Lung (tissue), 12 donors: ENCODE results near the gene COL4A5. TPM values are rescaled to one million over a fixed set of nuclear protein-coding genes. Genes with fewer than 3 reads are reported as not detected.

Experiments
- ATAC-seq: fragments of 200-7000 bp; cut with Tn5 transposase; one replicate; pipeline ENCODE4 v1.9.1; 2020; ENCODE audit warnings: moderate number of reproducible peaks; ENCODE audit not compliant: insufficient read depth, low FRiP score
- DNase-seq, 3 donors: peaks; one replicate each; pipeline ENCODE4 v3.0.0-alpha.2; 2013 to 2017
- H3K27ac ChIP-seq, 2 donors: one replicate each; pipeline ENCODE4 v1.5.1; 2013; ENCODE audit warnings: mild to moderate bottlenecking in 2 of 2, moderate library complexity in 2 of 2, control low read depth in 1 of 2, inconsistent platforms in 1 of 2, low read depth in 1 of 2, low read length in 1 of 2
- H3K27me3 ChIP-seq, 3 donors: one replicate each; pipeline ENCODE4 v1.5.1; 2013; ENCODE audit warnings: low read length in 2 of 3; ENCODE audit not compliant: control insufficient read depth in 3 of 3, insufficient read depth in 3 of 3
- H3K36me3 ChIP-seq, 4 donors: one replicate each; pipeline ENCODE4 v1.5.1; 2013; ENCODE audit warnings: low read length in 4 of 4, mild to moderate bottlenecking in 1 of 4, moderate library complexity in 1 of 4; ENCODE audit not compliant: control insufficient read depth in 4 of 4, insufficient read depth in 4 of 4
- H3K4me1 ChIP-seq, 5 donors: one replicate each; pipeline ENCODE4 v1.5.1; 2013; ENCODE audit warnings: low read length in 5 of 5, mild to moderate bottlenecking in 2 of 5, moderate library complexity in 1 of 5; ENCODE audit not compliant: control insufficient read depth in 5 of 5, insufficient read depth in 5 of 5
- H3K4me3 ChIP-seq: one replicate; pipeline ENCODE4 v1.5.1; 2013; ENCODE audit warnings: mild to moderate bottlenecking, control low read depth, moderate library complexity
- H3K9ac ChIP-seq, 2 donors: one replicate each; pipeline ENCODE4 v1.5.1; 2013; ENCODE audit warnings: low read length in 2 of 2, control low read depth in 1 of 2; ENCODE audit not compliant: insufficient read depth in 1 of 2
- H3K9me3 ChIP-seq, 4 donors: one replicate each; pipeline ENCODE4 v1.5.1; 2013; ENCODE audit warnings: low read length in 3 of 4, mild to moderate bottlenecking in 1 of 4, moderate library complexity in 1 of 4; ENCODE audit not compliant: control insufficient read depth in 4 of 4, insufficient read depth in 3 of 4
- CTCF ChIP-seq: IDR thresholded peaks from 2 replicates; pipeline ENCODE4 v1.5.1; 2012; ENCODE audit warnings: mild to moderate bottlenecking; ENCODE audit errors: control extremely low read depth, extremely low read depth
- WGBS, 2 donors: extraction: QIAGEN DNeasy Blood & Tissue Kit; methylation state at CpG; one replicate each; pipeline ENCODE4 v1.1.7; 2013; 5-methylcytosine and 5-hydroxymethylcytosine counted together
- polyA plus RNA-seq, 2 donors: library from polyadenylated mRNA; stranded (reverse); fragments of 200-250 nt; gene quantifications; one replicate each; pipeline ENCODE4 v1.2.1, GENCODE V29; 2013
- total RNA-seq, 2 donors: library from RNA; depleted of rRNA in 1 of 2; stranded (reverse); fragments of >200 nt in 1 of 2; gene quantifications; one replicate each; pipeline ENCODE4 v1.2.1, GENCODE V29; 2014 to 2021
- donor health status: control.
- donor health status: control.
- donor health status: Bipolar disorder and iron deficiency.
- donor health status: healthy.
- donor health status: DM: yes; HTN: yes; CAD: no.

COL4A5 gene
- total and polyA plus RNA-seq, 4 donors: 4.3 to 253 (median 16.4) TPM

- no peaks in the 10 kb centered on the region for H3K4me1 ChIP-seq
- H3K9ac ChIP-seq: no peak overlapping the region
- 57 to 96% methylated on average over 2 of the region's 2 CpGs for WGBS, 2 donors
- H3K36me3 ChIP-seq: no peaks in the 10 kb centered on the region
- H3K4me3 ChIP-seq: no peak overlapping the region
- H3K27me3 ChIP-seq: peaks cover 0 to 24% (median 0%) of the 10 kb centered on the region in 3 donors
- ATAC-seq (no peak), DNase-seq (no peak)
- no peak for TF ChIP-seq CTCF
- no peaks in the 10 kb centered on the region for H3K9me3 ChIP-seq
- H3K27ac ChIP-seq: no peak overlapping the region
These were observed 170.5 kb downstream of the COL4A5 start for GRCh38 chrX:108610141-108610540.

- no peak for TF ChIP-seq CTCF
- no peak overlapping the region for H3K4me3 ChIP-seq
- DNase-seq (peak in 1 of 3 donors; percentile 3), ATAC-seq (no peak)
- H3K27me3 ChIP-seq: peaks cover 0 to 31% (median 0%) of the 10 kb centered on the region in 3 donors
- H3K9ac ChIP-seq: no peak overlapping the region
- H3K27ac ChIP-seq: no peak overlapping the region
- H3K9me3 ChIP-seq: no peaks in the 10 kb centered on the region
- H3K4me1 ChIP-seq: no peaks in the 10 kb centered on the region
- H3K36me3 ChIP-seq: no peaks in the 10 kb centered on the region
These were observed 175.0 kb downstream of the COL4A5 start for GRCh38 chrX:108614616-108615015.

- peaks cover 0 to 6% (median 0%) of the 10 kb centered on the region in 4 donors for H3K36me3 ChIP-seq
- no peak overlapping the region for H3K27ac ChIP-seq
- TF ChIP-seq CTCF: no peak
- peaks cover 0 to 2% (median 0%) of the 10 kb centered on the region in 3 donors for H3K27me3 ChIP-seq
- peaks cover 0 to 2% (median 0%) of the 10 kb centered on the region in 4 donors for H3K9me3 ChIP-seq
- DNase-seq (no peak), ATAC-seq (no peak)
- H3K4me1 ChIP-seq: no peaks in the 10 kb centered on the region
- H3K9ac ChIP-seq: no peak overlapping the region
- H3K4me3 ChIP-seq: no peak overlapping the region
These were observed 201.2 kb downstream of the COL4A5 start for GRCh38 chrX:108640817-108641216.

GRCh38 chrX:108641589-108642272 lies 202.1 kb downstream of the COL4A5 start:
- Histone ChIP-seq H3K4me3 (no peak overlapping the region), H3K9me3 (peaks cover 0 to 2% (median 0%) of the 10 kb centered on the region in 4 donors), H3K4me1 (no peaks in the 10 kb centered on the region), H3K27ac (no peak overlapping the region), H3K9ac (no peak overlapping the region), H3K36me3 (peaks cover 0 to 3% (median 0%) of the 10 kb centered on the region in 4 donors), H3K27me3 (no peaks in the 10 kb centered on the region)
- TF ChIP-seq CTCF: no peak
- DNase-seq (no peak), ATAC-seq (no peak)
- 78 to 95% methylated on average over 5 to 6 of the region's 6 CpGs for WGBS, 2 donors
